ENCODE data around the gene XRCC6. TPM values are rescaled to one million over a fixed set of nuclear protein-coding genes. Genes with fewer than 3 reads are reported as not detected.

The XRCC6 gene
- total and polyA plus RNA-seq, 2 of the 13 experiments (the other 11 are each of a cell fraction or from before 2014, with no cell fraction given), result 124 to 625 TPM

DNA sequence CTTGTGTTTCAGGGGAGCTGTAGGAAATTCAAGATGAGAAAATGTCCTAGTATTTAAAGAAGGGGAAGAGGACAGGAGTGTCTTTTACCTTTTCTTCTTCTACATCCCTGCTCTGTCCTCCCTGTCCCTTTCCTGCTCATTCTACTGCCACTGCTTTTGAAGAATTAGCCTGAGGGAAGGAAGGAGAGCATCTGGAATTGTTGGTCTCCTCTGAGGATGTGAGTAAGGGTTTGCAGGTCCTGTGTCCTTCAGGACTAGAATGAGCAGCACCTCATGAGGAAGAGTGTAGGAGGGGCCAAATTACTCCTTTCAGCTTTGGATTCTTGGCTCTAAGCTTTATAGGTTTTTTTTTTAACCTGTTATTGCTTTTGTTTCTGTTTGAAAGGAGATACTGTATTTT, 43.4 kb downstream of the XRCC6 start:
- intact Hi-C loops (cut with micrococcal nuclease; ENCODE audit: unreplicated experiment), result no loop called here
- H3K9me3 ChIP-seq (ENCODE audit: low read length), result no peaks in the 10 kb centered on the region
- H3K4me2 ChIP-seq (ENCODE audit: low read depth, low read length), result no peak overlapping the region
- no peak for ATAC-seq
- no peaks in the 10 kb centered on the region for H4K20me1 ChIP-seq (ENCODE audit: insufficient read depth, low read length)
- peaks cover 18 to 46% of the 10 kb centered on the region in 2 experiments for H3K36me3 ChIP-seq (replicated peaks in 1 of 2; ENCODE audit: control insufficient read depth in 1 of 2, insufficient read depth in 2 of 2, low read length in 2 of 2)
- no peak for DNase-seq (ENCODE audit: low spot score)
- H3K27ac ChIP-seq (ENCODE audit: extremely low read length, insufficient read depth, low read length), result no peak overlapping the region
- POLR2A ChIA-PET, result interaction anchor here (2.3 kb wide), 1 partner anchor 11 kb away, joined by 6 read pairs; no protein-coding TSS in a partner anchor
- no peak for FAIRE-seq
- CTCF ChIA-PET (ENCODE audit: low intra/inter-chr PET ratio, low total read pairs), result no interaction called here
- no peak overlapping the region for H3K9ac ChIP-seq (ENCODE audit: insufficient read depth, low read depth, low read length)
- H3K79me2 ChIP-seq (ENCODE audit: insufficient read depth, low read length), result no peaks in the 10 kb centered on the region
- no peak overlapping the region for H2AFZ ChIP-seq (ENCODE audit: low read length)
- H3K27me3 ChIP-seq (ENCODE audit: control insufficient read depth in 1 of 2, insufficient read depth in 2 of 2, low read length in 2 of 2), result no peaks in the 10 kb centered on the region
- H3K4me1 ChIP-seq (ENCODE audit: insufficient read depth, low read length), result peaks cover 15% of the 10 kb centered on the region
- no TSS peak for BruUV-seq (replicated peaks)
- H3K4me3 ChIP-seq (replicated peaks in 1 of 3; ENCODE audit: insufficient read depth in 1 of 3, low read depth in 2 of 3, low read length in 3 of 3), result no peak overlapping the region
- no peak for TF ChIP-seq ZNF432 (CRISPR knock-in tag; IDR thresholded peaks at IDR 0.05; ENCODE audit: borderline replicate concordance)
- no peak for TF ChIP-seq MAFK (conservative IDR thresholded peaks at IDR 0.05 in 1 of 2, IDR thresholded peaks at IDR 0.05 in 1 of 2; ENCODE audit: low read length in 2 of 2)
- TF ChIP-seq, protein P1, sequence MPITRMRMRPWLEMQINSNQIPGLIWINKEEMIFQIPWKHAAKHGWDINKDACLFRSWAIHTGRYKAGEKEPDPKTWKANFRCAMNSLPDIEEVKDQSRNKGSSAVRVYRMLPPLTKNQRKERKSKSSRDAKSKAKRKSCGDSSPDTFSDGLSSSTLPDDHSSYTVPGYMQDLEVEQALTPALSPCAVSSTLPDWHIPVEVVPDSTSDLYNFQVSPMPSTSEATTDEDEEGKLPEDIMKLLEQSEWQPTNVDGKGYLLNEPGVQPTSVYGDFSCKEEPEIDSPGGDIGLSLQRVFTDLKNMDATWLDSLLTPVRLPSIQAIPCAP (CRISPR knock-in tag; IDR thresholded peaks at IDR 0.05; ENCODE audit: low read depth), result no peak
- 0 out of 4 replicates have a peak, but pooled peaks of 1 of the 2 experiments have one; percentile 17 for TF ChIP-seq POLR2A (IDR thresholded peaks at IDR 0.05; ENCODE audit: insufficient read depth in 1 of 2, low read depth in 2 of 2, low read length in 2 of 2)
- TF ChIP-seq ZNF546 (CRISPR knock-in tag; conservative IDR thresholded peaks at IDR 0.05), result no peak
- in situ Hi-C loops (cut with HindIII; ENCODE audit: extremely low pct_ligation_motif_present, low pct_unique_long_range_greater_than_20kb), result no loop called here

DNA sequence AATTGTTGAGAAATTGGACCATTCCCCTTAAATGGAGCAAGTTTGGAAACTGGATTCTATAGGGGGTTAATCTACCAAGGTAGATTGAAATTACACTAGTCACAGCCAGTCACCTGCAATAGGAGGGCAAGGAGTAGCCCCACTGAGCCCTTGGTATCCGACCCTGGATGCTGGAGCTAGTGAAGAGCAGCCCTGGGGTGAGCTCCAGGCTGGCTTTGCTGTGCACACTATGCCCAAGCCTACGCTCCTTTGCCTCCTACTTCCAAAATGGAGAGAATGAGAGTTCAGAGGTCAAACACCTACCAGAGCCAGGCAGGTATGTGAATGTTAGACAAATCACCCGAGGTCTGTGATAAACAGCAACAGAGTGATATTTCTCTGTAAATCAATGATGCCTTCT, 43.9 kb downstream of the XRCC6 start:
- no peaks in the 10 kb centered on the region for H4K20me1 ChIP-seq (ENCODE audit: insufficient read depth, low read length)
- no peak for DNase-seq (ENCODE audit: low spot score)
- CTCF ChIA-PET (ENCODE audit: low intra/inter-chr PET ratio, low total read pairs), result no interaction called here
- H3K9me3 ChIP-seq (ENCODE audit: low read length), result no peaks in the 10 kb centered on the region
- no peak overlapping the region for H2AFZ ChIP-seq (ENCODE audit: low read length)
- no peak for FAIRE-seq
- no peak overlapping the region for H3K4me2 ChIP-seq (ENCODE audit: low read depth, low read length)
- H3K36me3 ChIP-seq (replicated peaks in 1 of 2; ENCODE audit: control insufficient read depth in 1 of 2, insufficient read depth in 2 of 2, low read length in 2 of 2), result peaks cover 16 to 41% of the 10 kb centered on the region in 2 experiments
- no peak for ATAC-seq
- WGBS (ENCODE audit: low lambda C conversion rate), result 100% methylated on average over 2 of the region's 3 CpGs
- TF ChIP-seq ZBTB38 (CRISPR knock-in tag; IDR thresholded peaks at IDR 0.05) (no peak), ZBTB8A (CRISPR knock-in tag; IDR thresholded peaks at IDR 0.05; ENCODE audit: borderline replicate concordance, low read depth) (no peak), ZNF337 (CRISPR knock-in tag; IDR thresholded peaks at IDR 0.05; ENCODE audit: borderline replicate concordance, low read depth) (no peak), RBM22 (optimal IDR thresholded peaks at IDR 0.05; ENCODE audit: low read length) (peak; percentile 83), POLR2AphosphoS2 (IDR thresholded peaks at IDR 0.05; ENCODE audit: low read depth, low read length) (0 out of 2 replicates have a peak, but pooled peaks have one; percentile 37), SPEN (CRISPR knock-in tag; IDR thresholded peaks at IDR 0.05; ENCODE audit: low read depth) (no peak)
- TF ChIP-seq, protein P2, sequence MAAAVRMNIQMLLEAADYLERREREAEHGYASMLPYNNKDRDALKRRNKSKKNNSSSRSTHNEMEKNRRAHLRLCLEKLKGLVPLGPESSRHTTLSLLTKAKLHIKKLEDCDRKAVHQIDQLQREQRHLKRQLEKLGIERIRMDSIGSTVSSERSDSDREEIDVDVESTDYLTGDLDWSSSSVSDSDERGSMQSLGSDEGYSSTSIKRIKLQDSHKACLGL (CRISPR knock-in tag; IDR thresholded peaks at IDR 0.05), result no peak
- intact Hi-C loops (cut with micrococcal nuclease; ENCODE audit: unreplicated experiment), result no loop called here
- POLR2A ChIA-PET, result interaction anchor here (2.3 kb wide), 1 partner anchor 11 kb away, joined by 6 read pairs; no protein-coding TSS in a partner anchor
- in situ Hi-C loops (cut with HindIII; ENCODE audit: extremely low pct_ligation_motif_present, low pct_unique_long_range_greater_than_20kb), result no loop called here
- H3K9ac ChIP-seq (ENCODE audit: insufficient read depth, low read depth, low read length), result no peak overlapping the region
- H3K4me3 ChIP-seq (replicated peaks in 1 of 3; ENCODE audit: insufficient read depth in 1 of 3, low read depth in 2 of 3, low read length in 3 of 3), result no peak overlapping the region
- H3K4me1 ChIP-seq (ENCODE audit: insufficient read depth, low read length), result peaks cover 15% of the 10 kb centered on the region
- no peak overlapping the region for H3K27ac ChIP-seq (ENCODE audit: extremely low read length, insufficient read depth, low read length)
- H3K79me2 ChIP-seq (ENCODE audit: insufficient read depth, low read length), result no peaks in the 10 kb centered on the region
- no TSS peak for BruUV-seq (replicated peaks)
- H3K27me3 ChIP-seq (ENCODE audit: control insufficient read depth in 1 of 2, insufficient read depth in 2 of 2, low read length in 2 of 2), result no peaks in the 10 kb centered on the region
